WERI-Rb-1 (cell line): ENCODE measurements around the gene KCNH1.

ENCODE experiments used
- DNase-seq: peaks from one replicate; pipeline ENCODE4 v3.0.0-alpha.2; 2020
- H3K27ac ChIP-seq: fragments of 250-450 bp; sonication (Bioruptor Pico); 2 replicates; pipeline ENCODE4 v1.5.1; 2020; ENCODE audit warnings: mild to moderate bottlenecking, moderate library complexity
- H3K27me3 ChIP-seq: fragments of 250-450 bp; sonication (Bioruptor Pico); 2 replicates; pipeline ENCODE4 v1.5.1; 2021; ENCODE audit warnings: mild to moderate bottlenecking, low read depth, moderate library complexity; ENCODE audit not compliant: insufficient read depth, severe bottlenecking
- H3K36me3 ChIP-seq: fragments of 250-450 bp; sonication (Bioruptor Pico); 2 replicates; pipeline ENCODE4 v1.5.1; 2020; ENCODE audit warnings: mild to moderate bottlenecking, moderate library complexity
- H3K4me3 ChIP-seq: 2 replicates; pipeline ENCODE4 v1.5.1; 2011; ENCODE audit warnings: low read depth, mild to moderate bottlenecking, control low read depth, low read length
- H3K9me3 ChIP-seq: fragments of 250-450 bp; sonication (Bioruptor Pico); 2 replicates; pipeline ENCODE4 v1.5.1; 2021; ENCODE audit warnings: mild to moderate bottlenecking, moderate library complexity; ENCODE audit not compliant: severe bottlenecking
- CTCF ChIP-seq: IDR thresholded peaks from 2 replicates; pipeline ENCODE4 v1.5.1; 2011; ENCODE audit warnings: low read depth, mild to moderate bottlenecking, control low read depth, inconsistent platforms, low read length

KCNH1 gene

GRCh38 chr1:210857146-210857663 is 276.7 kb downstream of the KCNH1 start:
- no peak overlapping the region for H3K27ac ChIP-seq
- no peak for TF ChIP-seq CTCF
- H3K27me3 ChIP-seq, result no peaks in the 10 kb centered on the region
- H3K9me3 ChIP-seq, result no peaks in the 10 kb centered on the region
- H3K36me3 ChIP-seq, result no peaks in the 10 kb centered on the region
- DNase-seq, result no peak
- H3K4me3 ChIP-seq, result no peak overlapping the region

- H3K4me3 ChIP-seq, result no peak overlapping the region
- no peak overlapping the region for H3K27ac ChIP-seq
- no peaks in the 10 kb centered on the region for H3K27me3 ChIP-seq
- TF ChIP-seq CTCF, result no peak
- no peaks in the 10 kb centered on the region for H3K9me3 ChIP-seq
- no peaks in the 10 kb centered on the region for H3K36me3 ChIP-seq
- DNase-seq, result no peak
Measured at GRCh38 chr1:210855440-210855839, 278.5 kb downstream of the KCNH1 start.

- H3K36me3 ChIP-seq, result no peaks in the 10 kb centered on the region
- H3K27me3 ChIP-seq, result no peaks in the 10 kb centered on the region
- no peak for TF ChIP-seq CTCF
- DNase-seq, result no peak
- H3K4me3 ChIP-seq, result no peak overlapping the region
- H3K27ac ChIP-seq, result no peak overlapping the region
- no peaks in the 10 kb centered on the region for H3K9me3 ChIP-seq
Measured at GRCh38 chr1:210853276-210853675, 280.7 kb downstream of the KCNH1 start.

GRCh38 chr1:210850556-210850955 is 283.4 kb downstream of the KCNH1 start:
- peaks cover 6% of the 10 kb centered on the region for H3K9me3 ChIP-seq
- no peaks in the 10 kb centered on the region for H3K27me3 ChIP-seq
- H3K4me3 ChIP-seq, result no peak overlapping the region
- no peaks in the 10 kb centered on the region for H3K36me3 ChIP-seq
- DNase-seq, result no peak
- TF ChIP-seq CTCF, result no peak
- no peak overlapping the region for H3K27ac ChIP-seq

- TF ChIP-seq CTCF, result no peak
- no peaks in the 10 kb centered on the region for H3K36me3 ChIP-seq
- H3K27ac ChIP-seq, result no peak overlapping the region
- no peak overlapping the region for H3K4me3 ChIP-seq
- DNase-seq, result no peak
- H3K27me3 ChIP-seq, result no peaks in the 10 kb centered on the region
- peaks cover 6% of the 10 kb centered on the region for H3K9me3 ChIP-seq
Measured at GRCh38 chr1:210848474-210848873, 285.5 kb downstream of the KCNH1 start.

GRCh38 chr1:210841926-210842625 is 291.9 kb downstream of the KCNH1 start:
- no peak overlapping the region for H3K27ac ChIP-seq
- no peak for TF ChIP-seq CTCF
- DNase-seq, result no peak
- H3K36me3 ChIP-seq, result no peaks in the 10 kb centered on the region
- H3K27me3 ChIP-seq, result no peaks in the 10 kb centered on the region
- no peak overlapping the region for H3K4me3 ChIP-seq
- peaks cover 8% of the 10 kb centered on the region for H3K9me3 ChIP-seq
